H9 (cell line): ENCODE data around the gene UPK3A. TPM values are rescaled to one million over a fixed set of nuclear protein-coding genes. Genes with fewer than 3 reads are reported as not detected.

ENCODE experiments used
- DNase-seq: peaks from one replicate; pipeline ENCODE4 v3.0.0-alpha.2; 2017
- H2AFZ ChIP-seq: one replicate; pipeline ENCODE4 v1.6.1; 2013; ENCODE audit warnings: mild to moderate bottlenecking, low read length, control low read depth, moderate library complexity
- H2AK5ac ChIP-seq: 2 replicates; pipeline ENCODE4 v1.6.1; 2013; ENCODE audit warnings: low read length, control low read depth, mixed read lengths; ENCODE audit not compliant: insufficient read length
- H2BK120ac ChIP-seq: one replicate; pipeline ENCODE4 v1.6.1; 2013; ENCODE audit warnings: low read depth, mild to moderate bottlenecking, low read length, control low read depth, inconsistent platforms; ENCODE audit not compliant: poor library complexity, severe bottlenecking
- H2BK12ac ChIP-seq: 2 replicates; pipeline ENCODE4 v1.6.1; 2013; ENCODE audit warnings: low read length, control low read depth, mixed read lengths, low read depth; ENCODE audit not compliant: insufficient read length
- H2BK15ac ChIP-seq: 2 replicates; pipeline ENCODE4 v1.6.1; 2013; ENCODE audit warnings: low read depth, low read length, control low read depth
- H2BK20ac ChIP-seq: one replicate; pipeline ENCODE4 v1.6.1; 2013; ENCODE audit warnings: low read depth, mild to moderate bottlenecking, low read length, control low read depth, inconsistent platforms; ENCODE audit not compliant: poor library complexity, severe bottlenecking
- H2BK5ac ChIP-seq: 2 replicates; pipeline ENCODE4 v1.6.1; 2013; ENCODE audit warnings: low read length, control low read depth, mixed read lengths; ENCODE audit not compliant: insufficient read length
- H3K14ac ChIP-seq: 2 replicates; pipeline ENCODE4 v1.6.1; 2013; ENCODE audit warnings: low read length, control low read depth; ENCODE audit not compliant: insufficient read depth
- H3K18ac ChIP-seq: 2 replicates; pipeline ENCODE4 v1.6.1; 2013; ENCODE audit warnings: low read depth, mild to moderate bottlenecking, mixed read lengths, low read length, control low read depth; ENCODE audit not compliant: insufficient read length
- H3K23ac ChIP-seq: 2 replicates; pipeline ENCODE4 v1.6.1; 2013; ENCODE audit warnings: low read length, control low read depth, mixed read lengths, low read depth; ENCODE audit not compliant: insufficient read length
- H3K23me2 ChIP-seq: 2 replicates; pipeline ENCODE4 v1.6.1; 2013; ENCODE audit warnings: low read depth, mild to moderate bottlenecking, mixed read lengths, low read length, control low read depth; ENCODE audit not compliant: insufficient read length, poor library complexity, severe bottlenecking
- H3K27ac ChIP-seq: 2 replicates; pipeline ENCODE4 v1.5.1; 2013; ENCODE audit warnings: low read length, control low read depth, mixed read lengths, low read depth; ENCODE audit not compliant: insufficient read length
- H3K27me3 ChIP-seq: 2 replicates; pipeline ENCODE4 v1.6.1; 2013; ENCODE audit warnings: low read length, control low read depth, inconsistent platforms; ENCODE audit not compliant: insufficient read depth
- H3K4ac ChIP-seq: 2 replicates; pipeline ENCODE4 v1.6.1; 2013; ENCODE audit warnings: low read depth, mild to moderate bottlenecking, control low read depth, inconsistent platforms, low read length, moderate library complexity
- H3K4me1 ChIP-seq: 2 replicates; pipeline ENCODE4 v1.6.1; 2013; ENCODE audit warnings: low read length, control low read depth, inconsistent platforms; ENCODE audit not compliant: insufficient read depth
- H3K4me2 ChIP-seq: 2 replicates; pipeline ENCODE4 v1.6.1; 2013; ENCODE audit warnings: low read length, control low read depth, mixed read lengths; ENCODE audit not compliant: insufficient read length, insufficient read depth
- H3K56ac ChIP-seq: 2 replicates; pipeline ENCODE4 v1.6.1; 2013; ENCODE audit warnings: low read depth, mild to moderate bottlenecking, mixed read lengths, low read length, control low read depth; ENCODE audit not compliant: insufficient read length
- H3K79me1 ChIP-seq: 2 replicates; pipeline ENCODE4 v1.6.1; 2013; ENCODE audit warnings: low read depth, mild to moderate bottlenecking, moderate library complexity, low read length, control low read depth, inconsistent platforms; ENCODE audit not compliant: insufficient read depth, poor library complexity, severe bottlenecking
- H3K79me2 ChIP-seq: 2 replicates; pipeline ENCODE4 v1.6.1; 2013; ENCODE audit warnings: low read length, control low read depth, inconsistent platforms; ENCODE audit not compliant: insufficient read depth
- H3K9ac ChIP-seq: 2 replicates; pipeline ENCODE4 v1.6.1; 2013; ENCODE audit warnings: low read length, control low read depth, mixed read lengths; ENCODE audit not compliant: insufficient read length; ENCODE audit errors: extremely low read depth
- H3K9me3 ChIP-seq: one replicate; pipeline ENCODE4 v1.6.1; 2013; ENCODE audit warnings: low read depth, low read length, inconsistent platforms; ENCODE audit not compliant: control insufficient read depth
- H3T11ph ChIP-seq: one replicate; pipeline ENCODE4 v1.6.1; 2013; ENCODE audit warnings: mild to moderate bottlenecking, low read length, control low read depth, inconsistent platforms
- H4K20me1 ChIP-seq: one replicate; pipeline ENCODE4 v1.6.1; 2013; ENCODE audit not compliant: control insufficient read depth, insufficient read length, insufficient read depth
- H4K5ac ChIP-seq: 2 replicates; pipeline ENCODE4 v1.6.1; 2013; ENCODE audit warnings: low read depth, mild to moderate bottlenecking, mixed read lengths, low read length, control low read depth; ENCODE audit not compliant: insufficient read length
- H4K8ac ChIP-seq: replicated peaks from 2 replicates; pipeline ENCODE4 v1.6.1; 2013; ENCODE audit warnings: low read length, control low read depth, mixed read lengths, low read depth; ENCODE audit not compliant: insufficient read length
- H4K91ac ChIP-seq: 2 replicates; pipeline ENCODE4 v1.6.1; 2013; ENCODE audit warnings: low read depth, mild to moderate bottlenecking, moderate library complexity, mixed read lengths, low read length, control low read depth; ENCODE audit not compliant: insufficient read length
- H3K27ac Mint-ChIP-seq, 3 experiments: 2 replicates in 2 of 3; 3 replicates in 1 of 3; pipeline ENCODE4 v1.8.0; 2020 to 2021; ENCODE audit warnings: mixed read lengths in 3 of 3, mild to moderate bottlenecking in 1 of 3, moderate library complexity in 1 of 3
- H3K27me3 Mint-ChIP-seq: 2 replicates; pipeline ENCODE4 v1.8.0; 2021; ENCODE audit warnings: low read depth, mild to moderate bottlenecking, moderate library complexity, mixed read lengths
- H3K36me3 Mint-ChIP-seq, 3 experiments: 2 replicates in 2 of 3; 3 replicates in 1 of 3; pipeline ENCODE4 v1.8.0; 2020 to 2021; ENCODE audit warnings: low read depth in 3 of 3, mixed read lengths in 3 of 3; ENCODE audit not compliant: insufficient read depth in 1 of 3
- H3K4me1 Mint-ChIP-seq, 2 experiments: 2 replicates each; pipeline ENCODE4 v1.8.0; 2020; ENCODE audit warnings: mixed read lengths in 2 of 2
- H3K4me3 Mint-ChIP-seq, 2 experiments: 2 replicates in 1 of 2; 3 replicates in 1 of 2; pipeline ENCODE4 v1.8.0; 2020 to 2021; ENCODE audit warnings: mild to moderate bottlenecking in 2 of 2, mixed read lengths in 2 of 2, moderate library complexity in 1 of 2
- H3K9me3 Mint-ChIP-seq, 2 experiments: 2 replicates in 1 of 2; 3 replicates in 1 of 2; pipeline ENCODE4 v1.8.0; 2020; ENCODE audit warnings: mild to moderate bottlenecking in 2 of 2, mixed read lengths in 2 of 2, moderate library complexity in 1 of 2
- CTCF ChIP-seq: fragments of 200-600 bp; sonication (generic); conservative IDR thresholded peaks from 3 replicates; pipeline ENCODE4 v1.8.0; 2021; ENCODE audit warnings: antibody characterized with exemption, mild to moderate bottlenecking
- WGBS: extraction: QIAGEN DNeasy Blood & Tissue Kit; methylation state at CpG from one replicate; pipeline ENCODE4 v1.1.7; 2013; ENCODE audit warnings: missing lambda C conversion rate, low lambda C conversion rate, mixed read lengths; ENCODE audit not compliant: insufficient read length; ENCODE audit errors: extremely low coverage; 5-methylcytosine and 5-hydroxymethylcytosine counted together
- total RNA-seq: library from RNA; stranded (reverse); gene quantifications from 2 replicates; pipeline ENCODE4 v1.2.1, GENCODE V29; 2021

Gene UPK3A
- total RNA-seq, 1 experiment from 2014 or later = not detected

GRCh38 chr22:45332001-45332400 is 47.3 kb downstream of the UPK3A start:
- Histone ChIP-seq H2AK5ac (no peak overlapping the region), H2BK120ac (no peak overlapping the region), H3K23me2 (no peaks in the 10 kb centered on the region), H2BK5ac (no peak overlapping the region), H2AFZ (no peak overlapping the region), H3K27ac (no peak overlapping the region), H2BK12ac (no peak overlapping the region), H3K23ac (no peak overlapping the region), H4K5ac (no peak overlapping the region), H3K56ac (no peak overlapping the region), H3T11ph (no peak overlapping the region), H4K20me1 (no peaks in the 10 kb centered on the region), H3K14ac (no peak overlapping the region), H2BK20ac (no peak overlapping the region), H3K79me2 (no peaks in the 10 kb centered on the region), H3K4ac (no peak overlapping the region), H3K9me3 (no peaks in the 10 kb centered on the region), H3K9ac (no peak overlapping the region), H3K4me2 (no peak overlapping the region), H3K4me1 (no peaks in the 10 kb centered on the region), H4K8ac (no peak overlapping the region), H3K79me1 (no peaks in the 10 kb centered on the region), H2BK15ac (no peak overlapping the region), H3K27me3 (no peaks in the 10 kb centered on the region), H3K18ac (no peak overlapping the region), H4K91ac (no peak overlapping the region)
- DNase-seq = no peak
- no peaks in the 10 kb centered on the region for H3K27me3 Mint-ChIP-seq
- H3K4me1 Mint-ChIP-seq = no peaks in the 10 kb centered on the region
- no peaks in the 10 kb centered on the region; a peak in 1 of 5 replicates for H3K9me3 Mint-ChIP-seq
- peaks cover 10 to 75% (median 66%) of the 10 kb centered on the region in 3 experiments; a peak in 6 of 7 replicates for H3K36me3 Mint-ChIP-seq
- H3K27ac Mint-ChIP-seq = no peak overlapping the region
- no CpG with 5 or more reads among the region's 7 CpGs for WGBS
- no peak for TF ChIP-seq CTCF
- no peak overlapping the region for H3K4me3 Mint-ChIP-seq
